Measurements from ENCODE around the gene GGCX. TPM values are rescaled to one million over a fixed set of nuclear protein-coding genes. Genes with fewer than 3 reads are reported as not detected.

GGCX gene
- total and polyA plus RNA-seq, 2 of the 13 experiments (the other 11 are each of a cell fraction or from before 2014, with no cell fraction given), result 72.5 to 103 TPM

GRCh38 chr2:85545780-85546240 is 15.5 kb downstream of the GGCX start (continued):
- TF ChIP-seq, protein P1, sequence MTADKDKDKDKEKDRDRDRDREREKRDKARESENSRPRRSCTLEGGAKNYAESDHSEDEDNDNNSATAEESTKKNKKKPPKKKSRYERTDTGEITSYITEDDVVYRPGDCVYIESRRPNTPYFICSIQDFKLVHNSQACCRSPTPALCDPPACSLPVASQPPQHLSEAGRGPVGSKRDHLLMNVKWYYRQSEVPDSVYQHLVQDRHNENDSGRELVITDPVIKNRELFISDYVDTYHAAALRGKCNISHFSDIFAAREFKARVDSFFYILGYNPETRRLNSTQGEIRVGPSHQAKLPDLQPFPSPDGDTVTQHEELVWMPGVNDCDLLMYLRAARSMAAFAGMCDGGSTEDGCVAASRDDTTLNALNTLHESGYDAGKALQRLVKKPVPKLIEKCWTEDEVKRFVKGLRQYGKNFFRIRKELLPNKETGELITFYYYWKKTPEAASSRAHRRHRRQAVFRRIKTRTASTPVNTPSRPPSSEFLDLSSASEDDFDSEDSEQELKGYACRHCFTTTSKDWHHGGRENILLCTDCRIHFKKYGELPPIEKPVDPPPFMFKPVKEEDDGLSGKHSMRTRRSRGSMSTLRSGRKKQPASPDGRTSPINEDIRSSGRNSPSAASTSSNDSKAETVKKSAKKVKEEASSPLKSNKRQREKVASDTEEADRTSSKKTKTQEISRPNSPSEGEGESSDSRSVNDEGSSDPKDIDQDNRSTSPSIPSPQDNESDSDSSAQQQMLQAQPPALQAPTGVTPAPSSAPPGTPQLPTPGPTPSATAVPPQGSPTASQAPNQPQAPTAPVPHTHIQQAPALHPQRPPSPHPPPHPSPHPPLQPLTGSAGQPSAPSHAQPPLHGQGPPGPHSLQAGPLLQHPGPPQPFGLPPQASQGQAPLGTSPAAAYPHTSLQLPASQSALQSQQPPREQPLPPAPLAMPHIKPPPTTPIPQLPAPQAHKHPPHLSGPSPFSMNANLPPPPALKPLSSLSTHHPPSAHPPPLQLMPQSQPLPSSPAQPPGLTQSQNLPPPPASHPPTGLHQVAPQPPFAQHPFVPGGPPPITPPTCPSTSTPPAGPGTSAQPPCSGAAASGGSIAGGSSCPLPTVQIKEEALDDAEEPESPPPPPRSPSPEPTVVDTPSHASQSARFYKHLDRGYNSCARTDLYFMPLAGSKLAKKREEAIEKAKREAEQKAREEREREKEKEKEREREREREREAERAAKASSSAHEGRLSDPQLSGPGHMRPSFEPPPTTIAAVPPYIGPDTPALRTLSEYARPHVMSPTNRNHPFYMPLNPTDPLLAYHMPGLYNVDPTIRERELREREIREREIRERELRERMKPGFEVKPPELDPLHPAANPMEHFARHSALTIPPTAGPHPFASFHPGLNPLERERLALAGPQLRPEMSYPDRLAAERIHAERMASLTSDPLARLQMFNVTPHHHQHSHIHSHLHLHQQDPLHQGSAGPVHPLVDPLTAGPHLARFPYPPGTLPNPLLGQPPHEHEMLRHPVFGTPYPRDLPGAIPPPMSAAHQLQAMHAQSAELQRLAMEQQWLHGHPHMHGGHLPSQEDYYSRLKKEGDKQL (CRISPR knock-in tag; IDR thresholded peaks at IDR 0.05; ENCODE audit: low read depth), result no peak
- TF ChIP-seq ZBED4 (CRISPR knock-in tag; IDR thresholded peaks at IDR 0.05; ENCODE audit: borderline replicate concordance) (no peak), RAD51 (IDR thresholded peaks at IDR 0.05; ENCODE audit: borderline replicate concordance) (no peak), USF2 (IDR thresholded peaks at IDR 0.05; ENCODE audit: low read depth, low read length) (no peak), USF2 (CRISPR knock-in tag; IDR thresholded peaks at IDR 0.05; ENCODE audit: borderline replicate concordance) (no peak), SP1 (IDR thresholded peaks at IDR 0.05) (no peak), SP1 (CRISPR knock-in tag; IDR thresholded peaks at IDR 0.05) (no peak), ZNF205 (CRISPR knock-in tag; IDR thresholded peaks at IDR 0.05) (no peak), RBM39 (IDR thresholded peaks at IDR 0.05; ENCODE audit: low read depth, low read length, poor library complexity, severe bottlenecking) (no peak), ATAD3A (CRISPR knock-in tag; IDR thresholded peaks at IDR 0.05) (no peak), NR2F6 (IDR thresholded peaks at IDR 0.05) (no peak; the same call in 1 of the 2 replicates), NR2F6 (CRISPR knock-in tag; IDR thresholded peaks at IDR 0.05) (no peak), ZNF30 (CRISPR knock-in tag; IDR thresholded peaks at IDR 0.05) (no peak), SMC3 (IDR thresholded peaks at IDR 0.05; ENCODE audit: low read length) (no peak)
- TF ChIP-seq, protein P2, sequence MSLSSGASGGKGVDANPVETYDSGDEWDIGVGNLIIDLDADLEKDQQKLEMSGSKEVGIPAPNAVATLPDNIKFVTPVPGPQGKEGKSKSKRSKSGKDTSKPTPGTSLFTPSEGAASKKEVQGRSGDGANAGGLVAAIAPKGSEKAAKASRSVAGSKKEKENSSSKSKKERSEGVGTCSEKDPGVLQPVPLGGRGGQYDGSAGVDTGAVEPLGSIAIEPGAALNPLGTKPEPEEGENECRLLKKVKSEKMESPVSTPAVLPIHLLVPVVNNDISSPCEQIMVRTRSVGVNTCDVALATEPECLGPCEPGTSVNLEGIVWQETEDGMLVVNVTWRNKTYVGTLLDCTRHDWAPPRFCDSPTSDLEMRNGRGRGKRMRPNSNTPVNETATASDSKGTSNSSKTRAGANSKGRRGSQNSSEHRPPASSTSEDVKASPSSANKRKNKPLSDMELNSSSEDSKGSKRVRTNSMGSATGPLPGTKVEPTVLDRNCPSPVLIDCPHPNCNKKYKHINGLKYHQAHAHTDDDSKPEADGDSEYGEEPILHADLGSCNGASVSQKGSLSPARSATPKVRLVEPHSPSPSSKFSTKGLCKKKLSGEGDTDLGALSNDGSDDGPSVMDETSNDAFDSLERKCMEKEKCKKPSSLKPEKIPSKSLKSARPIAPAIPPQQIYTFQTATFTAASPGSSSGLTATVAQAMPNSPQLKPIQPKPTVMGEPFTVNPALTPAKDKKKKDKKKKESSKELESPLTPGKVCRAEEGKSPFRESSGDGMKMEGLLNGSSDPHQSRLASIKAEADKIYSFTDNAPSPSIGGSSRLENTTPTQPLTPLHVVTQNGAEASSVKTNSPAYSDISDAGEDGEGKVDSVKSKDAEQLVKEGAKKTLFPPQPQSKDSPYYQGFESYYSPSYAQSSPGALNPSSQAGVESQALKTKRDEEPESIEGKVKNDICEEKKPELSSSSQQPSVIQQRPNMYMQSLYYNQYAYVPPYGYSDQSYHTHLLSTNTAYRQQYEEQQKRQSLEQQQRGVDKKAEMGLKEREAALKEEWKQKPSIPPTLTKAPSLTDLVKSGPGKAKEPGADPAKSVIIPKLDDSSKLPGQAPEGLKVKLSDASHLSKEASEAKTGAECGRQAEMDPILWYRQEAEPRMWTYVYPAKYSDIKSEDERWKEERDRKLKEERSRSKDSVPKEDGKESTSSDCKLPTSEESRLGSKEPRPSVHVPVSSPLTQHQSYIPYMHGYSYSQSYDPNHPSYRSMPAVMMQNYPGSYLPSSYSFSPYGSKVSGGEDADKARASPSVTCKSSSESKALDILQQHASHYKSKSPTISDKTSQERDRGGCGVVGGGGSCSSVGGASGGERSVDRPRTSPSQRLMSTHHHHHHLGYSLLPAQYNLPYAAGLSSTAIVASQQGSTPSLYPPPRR (CRISPR knock-in tag; IDR thresholded peaks at IDR 0.05; ENCODE audit: borderline replicate concordance), result no peak

All from HepG2 (cell line).